ENCODE measurements around the gene CCK. TPM values are rescaled to one million over a fixed set of nuclear protein-coding genes. Genes with fewer than 3 reads are reported as not detected.

Gene CCK, protein sequence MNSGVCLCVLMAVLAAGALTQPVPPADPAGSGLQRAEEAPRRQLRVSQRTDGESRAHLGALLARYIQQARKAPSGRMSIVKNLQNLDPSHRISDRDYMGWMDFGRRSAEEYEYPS
- not detected for total RNA-seq

DNA sequence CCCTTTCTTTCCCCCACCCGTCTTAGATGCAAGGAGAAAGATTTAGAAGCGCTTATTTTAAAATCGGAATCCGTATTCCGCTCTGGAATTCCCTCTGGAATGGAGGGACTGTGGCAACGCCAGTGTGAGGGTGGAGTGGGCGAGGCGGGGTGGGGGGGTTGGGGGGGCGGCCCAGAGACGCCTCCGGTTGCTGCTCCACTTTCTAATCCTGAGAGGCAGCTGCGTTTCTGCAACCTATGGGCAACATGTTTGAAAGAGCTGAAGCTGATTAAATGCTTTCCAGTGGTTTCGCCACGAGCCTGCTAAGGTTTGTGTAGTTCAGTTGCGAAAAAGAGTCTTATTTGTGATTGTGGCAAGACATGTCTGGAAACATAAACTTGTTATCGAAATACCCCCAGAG, at the start of gene CCK:
Gene CCK (minus strand): TSS at position 101 of the 400 bp plus-strand sequence. CDS start 2,555 bp downstream, outside the sequence.
- Mint-ChIP-seq H3K4me1 (ENCODE audit: low read depth) (peaks cover 9% of the 10 kb centered on the region), H3K27me3 (ENCODE audit: low read depth) (peaks cover 73% of the 10 kb centered on the region), H3K4me3 (no peak within 1 kb of the TSS), H3K27ac (no peak within 1 kb of the TSS), H3K9me3 (peaks cover 2% of the 10 kb centered on the region), H3K36me3 (ENCODE audit: low read depth) (no peaks in the 10 kb centered on the region)
- intact Hi-C loops (cut with micrococcal nuclease) = no loop called here
- CTCF ChIA-PET = no interaction called here
- no peak for DNase-seq

DNA sequence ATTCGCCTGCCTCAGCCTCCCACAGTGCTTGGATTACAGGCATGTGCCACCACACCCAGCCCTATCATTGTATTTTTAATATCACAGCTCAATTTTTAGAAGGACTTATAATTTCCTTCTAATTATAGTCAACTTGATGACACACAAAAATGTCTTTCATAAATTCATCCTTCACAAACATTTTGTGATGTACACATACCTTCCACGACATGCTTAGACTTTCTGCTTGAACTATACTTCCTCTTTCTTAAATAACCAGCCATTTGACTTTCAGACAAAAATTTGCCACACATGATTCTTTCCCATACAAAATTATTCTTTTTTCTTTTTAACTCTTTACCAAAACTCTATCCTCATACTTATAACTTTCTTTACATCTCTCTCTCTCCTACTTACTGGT, 48.4 kb upstream of the CCK start:
- DNase-seq = no peak
- H3K27ac Mint-ChIP-seq = no peak overlapping the region
- H3K4me3 Mint-ChIP-seq = no peak overlapping the region
- intact Hi-C loops (cut with micrococcal nuclease) = no loop called here
- H3K27me3 Mint-ChIP-seq (ENCODE audit: low read depth) = no peaks in the 10 kb centered on the region
- H3K36me3 Mint-ChIP-seq (ENCODE audit: low read depth) = peaks cover 3% of the 10 kb centered on the region
- CTCF ChIA-PET = no interaction called here
- peaks cover 22% of the 10 kb centered on the region for H3K9me3 Mint-ChIP-seq
- no peaks in the 10 kb centered on the region for H3K4me1 Mint-ChIP-seq (ENCODE audit: low read depth)

DNA sequence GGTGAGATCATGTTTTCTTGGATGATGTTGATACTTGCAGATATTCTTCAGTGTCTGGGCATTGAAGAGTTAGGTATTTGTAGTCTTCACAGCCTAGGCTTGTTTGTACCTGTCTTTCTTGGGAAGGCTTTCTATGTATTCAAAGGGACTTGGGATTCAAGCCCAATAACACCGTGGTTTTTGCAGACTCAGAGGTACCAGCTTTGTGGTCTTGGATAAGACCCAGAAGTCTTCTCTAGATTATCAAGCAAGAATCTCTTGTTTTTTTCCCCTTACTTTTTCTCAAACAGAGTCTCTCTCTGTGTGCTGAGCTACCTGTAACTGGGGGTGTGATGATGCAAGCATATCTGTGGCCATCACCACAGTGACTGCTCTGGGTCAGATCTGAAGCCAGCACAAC, 42.7 kb upstream of the CCK start:
- H3K9me3 Mint-ChIP-seq = peaks cover 4% of the 10 kb centered on the region
- no peak overlapping the region for H3K4me3 Mint-ChIP-seq
- H3K27me3 Mint-ChIP-seq (ENCODE audit: low read depth) = peaks cover 5% of the 10 kb centered on the region
- H3K4me1 Mint-ChIP-seq (ENCODE audit: low read depth) = peaks cover 4% of the 10 kb centered on the region
- DNase-seq = no peak
- H3K27ac Mint-ChIP-seq = no peak overlapping the region
- intact Hi-C loops (cut with micrococcal nuclease) = no loop called here
- H3K36me3 Mint-ChIP-seq (ENCODE audit: low read depth) = no peaks in the 10 kb centered on the region
- CTCF ChIA-PET = interaction anchor here (1.1 to 1.2 kb wide), 2 partner anchors 11 to 135 kb away, joined by 3 read pairs; no protein-coding TSS in a partner anchor

DNA sequence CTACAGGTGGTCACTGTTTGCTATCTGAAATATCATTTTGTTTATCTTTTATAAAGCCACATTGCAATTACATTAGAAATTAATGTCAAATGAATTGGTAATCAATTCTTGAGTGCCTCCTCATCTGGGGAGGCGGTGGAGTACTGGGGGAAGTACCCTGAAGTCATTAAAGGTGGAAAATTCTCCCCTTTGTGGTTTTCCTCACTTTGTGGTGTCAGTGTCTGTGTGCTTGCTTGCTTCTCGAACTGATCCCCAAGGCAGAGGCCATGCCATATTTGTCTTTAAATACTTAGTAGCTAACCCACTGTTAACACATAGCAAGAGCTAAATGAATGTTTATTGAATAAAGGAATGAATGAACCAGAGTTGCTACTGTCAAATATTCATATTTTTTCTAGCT, 40.5 kb upstream of the CCK start:
- Mint-ChIP-seq H3K27me3 (ENCODE audit: low read depth) (peaks cover 5% of the 10 kb centered on the region), H3K4me3 (no peak overlapping the region), H3K27ac (no peak overlapping the region), H3K4me1 (ENCODE audit: low read depth) (peaks cover 10% of the 10 kb centered on the region), H3K9me3 (no peaks in the 10 kb centered on the region), H3K36me3 (ENCODE audit: low read depth) (no peaks in the 10 kb centered on the region)
- intact Hi-C loops (cut with micrococcal nuclease) = no loop called here
- peak; percentile 10 for DNase-seq
- CTCF ChIA-PET = interaction anchor here (0.5 to 0.6 kb wide), 2 partner anchors 58 to 968 kb away, joined by 3 to 4 read pairs; no protein-coding TSS in a partner anchor

DNA sequence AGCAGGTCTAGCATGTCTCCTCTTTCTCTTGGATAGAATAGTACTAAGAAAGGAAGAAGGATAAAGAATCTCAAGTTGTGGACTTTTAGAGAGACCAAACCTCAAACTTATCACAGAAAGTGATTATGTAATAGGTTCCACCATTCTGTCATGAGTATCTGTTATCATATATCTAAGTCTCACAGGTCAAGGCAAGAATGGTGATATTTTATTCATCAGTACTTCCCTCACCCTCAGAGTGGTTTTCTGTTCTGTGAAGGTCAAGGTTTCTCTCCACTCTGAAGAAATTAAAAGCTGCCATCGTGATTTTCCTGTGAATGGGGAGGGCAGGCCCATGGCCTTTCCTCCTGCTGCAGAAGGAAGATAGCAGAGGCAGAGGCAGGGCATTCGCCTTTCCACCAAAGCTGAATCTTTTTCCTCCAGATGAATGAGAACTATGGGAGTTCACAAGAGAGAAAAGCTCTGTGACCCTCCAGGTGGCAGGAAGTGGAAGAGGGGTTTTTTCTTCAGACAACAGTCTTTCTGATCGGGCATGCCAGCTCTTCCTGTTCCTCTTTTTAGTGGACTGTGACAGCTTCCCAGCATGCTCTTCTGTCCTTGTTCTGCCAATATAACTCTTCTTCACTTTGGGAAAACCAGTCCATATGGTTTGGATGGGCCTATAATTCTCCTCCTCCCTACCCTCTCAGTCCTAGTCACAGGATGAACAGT, 37.1 kb upstream of the CCK start:
- H3K36me3 Mint-ChIP-seq (ENCODE audit: low read depth) = no peaks in the 10 kb centered on the region
- H3K27me3 Mint-ChIP-seq (ENCODE audit: low read depth) = peaks cover 5% of the 10 kb centered on the region
- H3K27ac Mint-ChIP-seq = no peak overlapping the region
- no peak overlapping the region for H3K4me3 Mint-ChIP-seq
- no peaks in the 10 kb centered on the region for H3K9me3 Mint-ChIP-seq
- H3K4me1 Mint-ChIP-seq (ENCODE audit: low read depth) = peaks cover 10% of the 10 kb centered on the region
- no peak for DNase-seq
- intact Hi-C loops (cut with micrococcal nuclease) = no loop called here
- CTCF ChIA-PET = interaction anchor here (2.2 kb wide), 1 partner anchor 140 kb away, joined by 10 read pairs; no protein-coding TSS in a partner anchor

DNA sequence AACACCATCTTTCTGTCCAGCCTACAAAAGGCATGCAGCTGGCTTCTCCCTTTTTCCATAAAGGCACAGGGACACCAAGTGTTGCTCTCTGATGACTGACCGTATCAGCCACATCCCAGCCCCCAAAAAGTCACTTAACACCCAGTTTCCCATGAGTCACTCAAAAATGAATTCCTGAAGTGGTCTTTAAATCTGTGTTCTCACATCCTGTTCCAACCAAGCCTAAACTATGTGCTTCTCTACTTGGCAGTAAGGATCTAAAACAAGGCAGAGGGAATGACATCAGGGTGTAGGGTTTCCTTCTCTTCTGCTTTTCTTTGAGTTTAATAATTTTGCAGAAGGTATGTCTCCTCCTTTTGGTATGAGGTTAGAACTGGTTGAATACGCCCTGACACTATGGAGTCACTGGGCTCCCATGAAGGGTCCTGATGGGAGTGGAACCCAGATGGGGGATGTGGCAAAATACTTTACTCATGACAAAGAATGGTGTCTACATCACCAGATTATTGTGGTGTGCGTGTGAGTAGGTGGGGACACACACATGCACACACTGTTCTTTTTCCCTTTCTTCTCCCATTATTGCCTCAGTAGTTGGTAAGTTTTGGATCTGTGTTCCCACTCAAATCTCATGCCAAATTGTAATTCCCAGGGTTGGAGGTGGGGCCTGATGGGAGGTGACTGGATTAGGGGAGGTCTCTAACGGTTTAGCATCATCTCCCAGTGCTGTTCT, 35.6 kb upstream of the CCK start:
- H3K9me3 Mint-ChIP-seq = no peaks in the 10 kb centered on the region
- no peak for DNase-seq
- intact Hi-C loops (cut with micrococcal nuclease) = no loop called here
- no peak overlapping the region for H3K27ac Mint-ChIP-seq
- CTCF ChIA-PET = interaction anchor here (0.8 kb wide), 1 partner anchor 54 kb away, joined by 3 read pairs; no protein-coding TSS in a partner anchor
- H3K27me3 Mint-ChIP-seq (ENCODE audit: low read depth) = peaks cover 7% of the 10 kb centered on the region
- no peak overlapping the region for H3K4me3 Mint-ChIP-seq
- no peaks in the 10 kb centered on the region for H3K36me3 Mint-ChIP-seq (ENCODE audit: low read depth)
- H3K4me1 Mint-ChIP-seq (ENCODE audit: low read depth) = peaks cover 10% of the 10 kb centered on the region

DNA sequence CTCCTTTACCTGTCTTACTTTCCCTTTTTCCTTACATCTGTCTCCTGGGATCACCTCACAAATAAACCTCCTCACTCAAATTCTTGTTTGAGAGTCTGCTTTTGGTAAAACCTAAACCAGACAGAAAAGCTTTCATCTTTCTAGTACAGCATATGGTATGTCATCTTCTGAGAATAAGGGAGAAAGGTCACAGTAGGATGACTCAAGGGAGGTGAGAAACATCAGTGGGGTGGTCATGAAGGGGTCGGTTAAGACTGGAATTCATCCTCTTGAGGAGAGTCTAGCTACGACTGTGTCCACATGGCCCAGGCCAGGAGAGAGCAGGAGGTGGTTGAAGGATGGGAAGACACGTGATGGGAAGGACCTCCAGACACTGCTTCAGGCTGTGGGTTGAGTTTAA, 34.8 kb upstream of the CCK start:
- Mint-ChIP-seq H3K9me3 (no peaks in the 10 kb centered on the region), H3K4me1 (ENCODE audit: low read depth) (peaks cover 6% of the 10 kb centered on the region), H3K4me3 (no peak overlapping the region), H3K36me3 (ENCODE audit: low read depth) (no peaks in the 10 kb centered on the region), H3K27ac (no peak overlapping the region), H3K27me3 (ENCODE audit: low read depth) (peaks cover 5% of the 10 kb centered on the region)
- CTCF ChIA-PET = interaction anchor here (0.7 to 0.8 kb wide), 2 partner anchors 33 to 54 kb away, joined by 3 read pairs; no protein-coding TSS in a partner anchor
- intact Hi-C loops (cut with micrococcal nuclease) = no loop called here
- DNase-seq = no peak

DNA sequence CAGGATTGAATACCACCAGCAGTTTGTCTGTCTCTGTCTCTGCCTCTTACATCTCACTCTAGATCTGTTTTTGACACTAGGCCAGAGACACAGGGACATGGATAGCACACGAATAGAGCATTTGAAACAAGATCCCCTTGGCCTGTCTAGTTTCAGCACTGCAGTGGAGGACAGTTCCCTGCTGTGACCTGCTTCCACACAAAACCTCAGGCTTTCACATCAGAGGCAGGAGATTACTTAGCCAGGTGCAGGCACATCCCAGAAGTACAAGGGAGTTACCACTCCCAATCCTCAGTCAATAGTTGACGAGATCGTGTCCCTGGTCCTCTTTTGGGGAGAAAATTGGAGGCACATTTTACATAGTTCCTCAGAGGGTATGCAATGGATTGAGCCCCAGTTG, 34.0 kb upstream of the CCK start:
- Mint-ChIP-seq H3K36me3 (ENCODE audit: low read depth) (no peaks in the 10 kb centered on the region), H3K9me3 (no peaks in the 10 kb centered on the region), H3K4me1 (ENCODE audit: low read depth) (peaks cover 6% of the 10 kb centered on the region), H3K27ac (no peak overlapping the region), H3K27me3 (ENCODE audit: low read depth) (peaks cover 2% of the 10 kb centered on the region), H3K4me3 (no peak overlapping the region)
- CTCF ChIA-PET = interaction anchor here (0.7 kb wide), 1 partner anchor 32 kb away, joined by 3 read pairs; no protein-coding TSS in a partner anchor
- peak; percentile 67 for DNase-seq
- intact Hi-C loops (cut with micrococcal nuclease) = no loop called here

DNA sequence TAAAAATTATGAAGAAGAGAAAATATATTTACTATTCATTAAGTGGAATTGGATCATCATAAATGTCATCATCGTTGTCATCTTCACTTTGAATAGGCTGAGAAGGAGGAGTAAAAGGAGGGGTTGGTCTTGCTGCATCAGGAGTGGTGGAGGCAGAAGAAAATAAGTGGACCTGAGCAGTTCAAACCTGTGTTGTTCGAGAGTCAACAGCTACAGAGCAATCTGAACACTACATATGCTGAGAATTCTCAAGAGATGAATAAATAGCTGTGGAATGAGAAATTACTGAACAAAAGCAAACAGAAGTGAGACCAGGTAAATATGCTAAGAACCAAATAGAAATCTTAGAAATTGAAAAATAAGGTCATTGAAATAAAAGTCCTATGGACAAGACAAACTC, 32.3 kb upstream of the CCK start:
- Mint-ChIP-seq H3K36me3 (ENCODE audit: low read depth) (no peaks in the 10 kb centered on the region), H3K9me3 (no peaks in the 10 kb centered on the region), H3K27me3 (ENCODE audit: low read depth) (peaks cover 2% of the 10 kb centered on the region), H3K4me3 (no peak overlapping the region), H3K27ac (no peak overlapping the region), H3K4me1 (ENCODE audit: low read depth) (peaks cover 4% of the 10 kb centered on the region)
- intact Hi-C loops (cut with micrococcal nuclease) = no loop called here
- CTCF ChIA-PET = no interaction called here
- no peak for DNase-seq

DNA sequence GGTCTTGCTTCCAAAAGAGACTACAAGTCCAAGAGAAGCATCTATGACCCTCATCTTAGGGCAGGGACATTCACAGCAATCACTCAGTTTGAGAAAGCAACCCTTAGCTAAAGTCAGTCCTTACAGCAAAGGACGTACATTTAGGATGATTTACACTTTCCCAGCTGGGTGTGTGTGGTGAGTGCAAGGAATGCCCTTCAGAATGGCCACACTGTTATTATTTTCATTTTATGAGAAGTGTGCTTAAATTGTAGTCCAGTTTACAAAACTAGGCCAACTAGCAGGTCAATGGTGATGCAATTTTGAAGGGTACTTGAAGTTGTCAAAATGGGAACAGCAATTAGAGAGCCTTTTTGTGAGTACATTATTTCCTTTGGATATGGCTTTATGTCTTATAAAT, 26.0 kb upstream of the CCK start:
- no peaks in the 10 kb centered on the region for H3K9me3 Mint-ChIP-seq
- no peak for DNase-seq
- H3K36me3 Mint-ChIP-seq (ENCODE audit: low read depth) = no peaks in the 10 kb centered on the region
- no peak overlapping the region for H3K27ac Mint-ChIP-seq
- intact Hi-C loops (cut with micrococcal nuclease) = no loop called here
- peaks cover 6% of the 10 kb centered on the region for H3K4me1 Mint-ChIP-seq (ENCODE audit: low read depth)
- H3K27me3 Mint-ChIP-seq (ENCODE audit: low read depth) = peaks cover 7% of the 10 kb centered on the region
- no peak overlapping the region for H3K4me3 Mint-ChIP-seq
- CTCF ChIA-PET = interaction anchor here (1.7 kb wide), 1 partner anchor 151 kb away, joined by 6 read pairs; no protein-coding TSS in a partner anchor

DNA sequence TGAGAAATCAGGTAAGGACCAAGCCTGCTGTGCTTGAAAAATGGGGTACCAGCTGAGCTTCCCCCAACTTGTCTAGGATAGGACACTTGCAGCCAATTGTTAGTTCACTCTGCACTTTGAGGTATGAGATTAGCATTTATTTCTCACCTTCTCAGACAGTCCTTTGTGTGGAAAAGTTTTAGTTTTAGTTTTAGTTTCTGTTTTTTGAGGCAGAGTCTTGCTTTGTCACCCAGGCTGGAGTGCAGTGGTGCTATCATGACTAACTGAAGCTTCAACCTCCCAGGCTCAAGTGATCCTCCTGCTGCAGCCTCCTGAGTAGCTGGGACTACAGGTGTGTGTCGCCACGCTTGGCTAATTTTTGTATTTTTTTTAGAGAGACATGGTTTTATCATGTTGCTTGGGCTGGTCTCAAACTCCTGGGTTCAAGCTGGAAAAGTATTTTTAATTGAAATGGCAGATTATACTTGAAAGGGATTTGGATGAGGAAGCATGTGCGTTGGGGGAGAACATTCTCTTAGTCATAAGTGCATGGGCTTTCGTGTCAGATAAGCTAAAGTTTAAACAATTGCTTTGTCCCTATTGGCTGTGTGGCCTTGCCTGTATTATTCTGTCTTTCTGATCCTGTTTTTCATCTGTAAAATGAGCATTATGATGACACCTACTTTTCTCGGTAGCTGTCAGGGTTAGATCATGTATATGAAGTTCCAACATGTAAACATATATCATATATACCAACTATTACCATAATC, 25.2 kb upstream of the CCK start:
- DNase-seq = peak; percentile 10
- Mint-ChIP-seq H3K9me3 (no peaks in the 10 kb centered on the region), H3K27ac (no peak overlapping the region), H3K36me3 (ENCODE audit: low read depth) (no peaks in the 10 kb centered on the region), H3K27me3 (ENCODE audit: low read depth) (peaks cover 10% of the 10 kb centered on the region), H3K4me1 (ENCODE audit: low read depth) (peaks cover 6% of the 10 kb centered on the region), H3K4me3 (no peak overlapping the region)
- CTCF ChIA-PET = interaction anchor here (0.8 to 1.7 kb wide), 2 partner anchors 43 to 152 kb away, joined by 4 to 6 read pairs; no protein-coding TSS in a partner anchor
- intact Hi-C loops (cut with micrococcal nuclease) = no loop called here

DNA sequence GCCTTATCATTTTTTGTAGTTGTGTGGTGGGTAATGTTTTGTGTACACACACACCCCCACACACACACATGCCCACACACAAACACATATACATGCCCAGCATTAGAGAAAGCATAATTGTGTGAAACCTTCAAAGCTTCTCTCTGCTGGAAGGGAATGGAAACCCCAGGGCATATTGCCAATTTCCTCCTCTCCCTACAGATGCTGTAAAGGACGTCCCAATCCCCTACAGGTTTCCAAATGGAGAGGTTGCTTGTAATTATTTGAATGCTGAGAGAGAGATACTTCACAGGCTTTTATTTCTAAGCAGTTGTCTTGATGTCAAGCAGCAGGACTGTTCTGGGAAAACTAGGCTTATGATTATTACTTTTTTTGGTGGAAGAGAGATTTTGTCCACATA, 23.0 kb upstream of the CCK start:
- CTCF ChIA-PET = no interaction called here
- Mint-ChIP-seq H3K36me3 (ENCODE audit: low read depth) (no peaks in the 10 kb centered on the region), H3K4me1 (ENCODE audit: low read depth) (peaks cover 6% of the 10 kb centered on the region), H3K9me3 (no peaks in the 10 kb centered on the region), H3K27ac (no peak overlapping the region), H3K27me3 (ENCODE audit: low read depth) (peaks cover 11% of the 10 kb centered on the region), H3K4me3 (no peak overlapping the region)
- DNase-seq = no peak
- intact Hi-C loops (cut with micrococcal nuclease) = no loop called here

Data from activated naive CD4-positive, alpha-beta T cell treated with anti-CD3 and anti-CD28 coated beads for 36 hours (primary cell).